ENCODE measurements around the gene ANXA3.
"Not testable (repeated sequence)": the region's sequence is repeated elsewhere in the genome, so short reads cannot be mapped to it uniquely, and the experiment has no call there.

- TF ChIP-seq CTCF, EZH2 (IDR thresholded peaks at IDR 0.05): not testable (repeated sequence)
Measured at GRCh38 chr4:78598431-78598830, 46.9 kb downstream of the ANXA3 start.
